ELF-1 (cell line): ENCODE data around the gene PAPPA.

ENCODE experiments used
- DNase-seq: peaks from one replicate; pipeline ENCODE4 v3.0.0-alpha.2; 2016; ENCODE audit warnings: low read depth, low spot score

The PAPPA gene

GRCh38 chr9:116151966-116152381 is 1.6 kb upstream of the PAPPA start:
- no peak for DNase-seq

GRCh38 chr9:116152390-116152789 is 1.2 kb upstream of the PAPPA start:
- DNase-seq, result no peak

GRCh38 chr9:116152941-116153764 is 438 bp upstream of the PAPPA start:
- peak; percentile 30 for DNase-seq

- peak; percentile 24 for DNase-seq
Measured at GRCh38 chr9:116154334-116154975, 864 bp downstream of the PAPPA start.

- DNase-seq, result peak; percentile 34
Measured at GRCh38 chr9:116154976-116155697, 1.5 kb downstream of the PAPPA start.

- no peak for DNase-seq
Measured at GRCh38 chr9:116155698-116156039, 2.1 kb downstream of the PAPPA start.

GRCh38 chr9:116156621-116157314 is 3.2 kb downstream of the PAPPA start:
- DNase-seq, result peak; percentile 81

- DNase-seq, result peak; percentile 46
Measured at GRCh38 chr9:116157436-116158138, 4.0 kb downstream of the PAPPA start.

- peak; percentile 17 for DNase-seq
Measured at GRCh38 chr9:116160676-116161571, 7.3 kb downstream of the PAPPA start.

GRCh38 chr9:116162241-116162781 is 8.7 kb downstream of the PAPPA start:
- DNase-seq, result no peak

- peak; percentile 16 for DNase-seq
Measured at GRCh38 chr9:116163293-116164055, 9.9 kb downstream of the PAPPA start.

- no peak for DNase-seq
Measured at GRCh38 chr9:116165912-116166311, 12.3 kb downstream of the PAPPA start.

GRCh38 chr9:116166713-116167112 is 13.1 kb downstream of the PAPPA start:
- DNase-seq, result no peak

GRCh38 chr9:116168231-116168630 is 14.6 kb downstream of the PAPPA start:
- DNase-seq, result no peak

- no peak for DNase-seq
Measured at GRCh38 chr9:116172216-116172615, 18.6 kb downstream of the PAPPA start.

GRCh38 chr9:116174347-116174746 is 20.8 kb downstream of the PAPPA start:
- no peak for DNase-seq

GRCh38 chr9:116175614-116176013 is 22.0 kb downstream of the PAPPA start:
- DNase-seq, result no peak

- no peak for DNase-seq
Measured at GRCh38 chr9:116178481-116179211, 25.1 kb downstream of the PAPPA start.

GRCh38 chr9:116179568-116179967 is 26.0 kb downstream of the PAPPA start:
- no peak for DNase-seq
